SH-SY5Y (cell line): Measurements from ENCODE around the gene MST1R.

Source experiments
- GATA2 ChIP-seq: IDR thresholded peaks from 2 replicates; pipeline ENCODE4 v1.6.1; 2011; ENCODE audit warnings: mild to moderate bottlenecking, low read depth, low read length
- GATA3 ChIP-seq: IDR thresholded peaks from 2 replicates; pipeline ENCODE4 v1.6.1; 2011; ENCODE audit warnings: low read depth, mild to moderate bottlenecking, low read length, moderate library complexity

GRCh38 chr3:49886922-49887265 is 16.8 kb downstream of the MST1R start:
- TF ChIP-seq GATA2 (no peak), GATA3 (no peak)
